Left lung (tissue), 10 donors: Measurements from ENCODE around the gene PDE4A. TPM values are rescaled to one million over a fixed set of nuclear protein-coding genes. Genes with fewer than 3 reads are reported as not detected.
A peak's percentile ranks its signal among the peaks of the same experiment; 100 is the strongest.

Experiments
- ATAC-seq: fragments of 200-7000 bp; cut with Tn5 transposase; one replicate; pipeline ENCODE4 v1.9.1; 2020; ENCODE audit warnings: moderate library complexity
- DNase-seq, 4 donors: peaks; one replicate each; pipeline ENCODE4 v3.0.0-alpha.2; 2013 to 2020
- H3K27ac ChIP-seq, 2 donors: fragments of 200-600 bp; sonication (generic) in 1 of 2; one replicate each; pipeline versions ENCODE4 v1.5.0 to v1.8.0; 2020 to 2021
- H3K27me3 ChIP-seq, 2 donors: fragments of 200-600 bp; sonication (generic) in 1 of 2; one replicate each; pipeline versions ENCODE4 v1.5.0 to v1.8.0; 2020 to 2021
- H3K36me3 ChIP-seq, 2 donors: fragments of 200-600 bp; sonication (generic) in 1 of 2; one replicate each; pipeline versions ENCODE4 v1.5.0 to v1.8.0; 2020 to 2021
- H3K4me1 ChIP-seq, 2 donors: fragments of 200-600 bp; one replicate each; pipeline ENCODE4 v1.8.0; 2021
- H3K4me3 ChIP-seq, 2 donors: fragments of 200-600 bp; sonication (generic) in 1 of 2; one replicate each; pipeline versions ENCODE4 v1.5.0 to v1.8.0; 2020 to 2021; ENCODE audit warnings: mild to moderate bottlenecking in 1 of 2
- H3K9me3 ChIP-seq, 2 donors: fragments of 200-600 bp; sonication (generic) in 1 of 2; one replicate each; pipeline versions ENCODE4 v1.5.0 to v1.8.0; 2020 to 2021
- CTCF ChIP-seq, 2 donors: fragments of 200-600 bp; sonication (generic) in 1 of 2; IDR thresholded peaks; one replicate each; pipeline versions ENCODE4 v1.5.0 to v1.8.0; 2021; ENCODE audit warnings: antibody characterized with exemption in 2 of 2
- intact Hi-C, 2 donors: fragments of 100-400 bp; cut with DNase I; formaldehyde crosslinking; loops; one replicate each; pipeline versions ENCODE4 v1.11.2 to v1.14.2; 2022
- polyA plus RNA-seq, 6 donors: library from polyadenylated mRNA; unstranded; fragments of 120-200 nt; gene quantifications; one replicate each; pipeline ENCODE4 v1.2.1, GENCODE V29; 2013; ENCODE audit not compliant: insufficient read length in 6 of 6
- total RNA-seq, 2 donors: library from RNA; stranded (reverse); fragmentation: NEBNext Ultra II Directional; extraction: Animal tissue kit (Norgen Biotek cat#: 25700); gene quantifications; one replicate each; pipeline ENCODE4 v1.2.1, GENCODE V29; 2021
- donor health status: DM: no; HTN: yes; CAD: no.
- donor health status: DM: no; HTN: no; CAD: no.

Gene PDE4A
- total and polyA plus RNA-seq, 8 donors, result 4.3 to 21.6 (median 8.6) TPM

GRCh38 chr19:10417541-10418234 is 2.6 kb upstream of the PDE4A start:
- Histone ChIP-seq H3K27ac (no peak overlapping the region), H3K4me3 (no peak overlapping the region), H3K27me3 (peaks cover 55 to 73% of the 10 kb centered on the region in 2 donors), H3K9me3 (no peaks in the 10 kb centered on the region), H3K4me1 (peaks cover 11 to 71% of the 10 kb centered on the region in 2 donors), H3K36me3 (no peaks in the 10 kb centered on the region)
- TF ChIP-seq CTCF (IDR thresholded peaks at IDR 0.05), result no peak
- no peak for DNase-seq
- intact Hi-C loops, result no loop called here
- no peak for ATAC-seq

GRCh38 chr19:10418235-10418484 is 2.2 kb upstream of the PDE4A start:
- no peaks in the 10 kb centered on the region for H3K9me3 ChIP-seq
- H3K27me3 ChIP-seq, result peaks cover 57 to 78% of the 10 kb centered on the region in 2 donors
- no peak for ATAC-seq
- no peak overlapping the region for H3K27ac ChIP-seq
- peaks cover 11 to 72% of the 10 kb centered on the region in 2 donors for H3K4me1 ChIP-seq
- intact Hi-C loops, result no loop called here
- DNase-seq, result no peak
- H3K36me3 ChIP-seq, result no peaks in the 10 kb centered on the region
- no peak overlapping the region for H3K4me3 ChIP-seq
- TF ChIP-seq CTCF (IDR thresholded peaks at IDR 0.05), result no peak

- Histone ChIP-seq H3K9me3 (no peaks in the 10 kb centered on the region), H3K36me3 (no peaks in the 10 kb centered on the region), H3K4me1 (peaks cover 11 to 76% of the 10 kb centered on the region in 2 donors), H3K27me3 (peaks cover 57 to 83% of the 10 kb centered on the region in 2 donors), H3K27ac (no peak overlapping the region), H3K4me3 (no peak overlapping the region)
- no peak for DNase-seq
- intact Hi-C loops, result no loop called here
- TF ChIP-seq CTCF (IDR thresholded peaks at IDR 0.05), result no peak
- no peak for ATAC-seq
These were observed 1.7 kb upstream of the PDE4A start for GRCh38 chr19:10418485-10419199.

- DNase-seq (no peak), ATAC-seq (no peak)
- H3K9me3 ChIP-seq, result no peaks in the 10 kb centered on the region
- intact Hi-C loops, result no loop called here
- peaks cover 57 to 89% of the 10 kb centered on the region in 2 donors for H3K27me3 ChIP-seq
- TF ChIP-seq CTCF (IDR thresholded peaks at IDR 0.05), result no peak
- H3K27ac ChIP-seq, result no peak overlapping the region
- H3K36me3 ChIP-seq, result no peaks in the 10 kb centered on the region
- peaks cover 14 to 81% of the 10 kb centered on the region in 2 donors for H3K4me1 ChIP-seq
- H3K4me3 ChIP-seq, result no peak overlapping the region
These were observed 1.1 kb upstream of the PDE4A start for GRCh38 chr19:10419200-10419645.

- Histone ChIP-seq H3K27ac (no peak overlapping the region), H3K4me1 (peaks cover 20 to 88% of the 10 kb centered on the region in 2 donors), H3K9me3 (no peaks in the 10 kb centered on the region), H3K36me3 (no peaks in the 10 kb centered on the region), H3K4me3 (peak overlapping the region in 1 of 2 donors; percentile 7), H3K27me3 (peaks cover 57 to 95% of the 10 kb centered on the region in 2 donors)
- DNase-seq (no peak), ATAC-seq (no peak)
- TF ChIP-seq CTCF (IDR thresholded peaks at IDR 0.05), result no peak
- intact Hi-C loops, result no loop called here
These were observed 493 bp upstream of the PDE4A start for GRCh38 chr19:10419646-10420443.
